Neural cell (in vitro differentiated cells): Measurements from ENCODE around the gene GMPR. TPM values are rescaled to one million over a fixed set of nuclear protein-coding genes. Genes with fewer than 3 reads are reported as not detected.
A peak's percentile ranks its signal among the peaks of the same experiment; 100 is the strongest.

Experiments
- H2AFZ ChIP-seq: fragments of 200-600, 300-800 bp; sonication (generic), shearing (Covaris generic); 2 replicates; pipeline ENCODE4 v1.6.0; 2014; ENCODE audit warnings: low read depth, mild to moderate bottlenecking, antibody characterized with exemption, low read length, moderate library complexity
- H3F3A ChIP-seq: fragments of 200-600 bp; shearing (Covaris generic); 2 replicates; pipeline ENCODE4 v1.6.1; 2016; ENCODE audit warnings: mild to moderate bottlenecking, moderate library complexity, mixed read lengths, antibody characterized with exemption, low read length; ENCODE audit not compliant: insufficient read depth, poor library complexity, severe bottlenecking
- H3K27ac ChIP-seq: fragments of 200-600, 300-800 bp; sonication (generic), shearing (Covaris generic); 2 replicates; pipeline ENCODE4 v1.5.1; 2014; ENCODE audit warnings: mild to moderate bottlenecking, low read length, moderate library complexity
- H3K27me3 ChIP-seq: fragments of 300-800, 200-600 bp; sonication (generic), shearing (Covaris generic); 2 replicates; pipeline ENCODE4 v1.6.0; 2014; ENCODE audit warnings: mild to moderate bottlenecking, low read depth, low read length, moderate library complexity; ENCODE audit not compliant: insufficient read depth
- H3K36me3 ChIP-seq: fragments of 300-800, 200-600 bp; sonication (generic), shearing (Covaris generic); 2 replicates; pipeline ENCODE4 v1.5.1; 2014; ENCODE audit warnings: mild to moderate bottlenecking, antibody characterized with exemption, low read length, moderate library complexity; ENCODE audit not compliant: insufficient read depth
- H3K4me2 ChIP-seq: fragments of 300-800, 200-600 bp; sonication (generic), shearing (Covaris generic); 2 replicates; pipeline ENCODE4 v1.6.0; 2014; ENCODE audit warnings: mild to moderate bottlenecking, low read length
- H3K4me3 ChIP-seq: fragments of 300-800, 200-600 bp; sonication (generic), shearing (Covaris generic); 2 replicates; pipeline ENCODE4 v1.5.1; 2014; ENCODE audit warnings: mild to moderate bottlenecking, low read length, moderate library complexity
- H3K79me2 ChIP-seq: fragments of 200-600 bp; shearing (Covaris generic); replicated peaks from 2 replicates; pipeline ENCODE4 v1.6.0; 2014; ENCODE audit warnings: mild to moderate bottlenecking, low read length, moderate library complexity; ENCODE audit not compliant: insufficient read depth
- H3K9ac ChIP-seq: fragments of 300-800, 200-600 bp; sonication (generic), shearing (Covaris generic); 2 replicates; pipeline ENCODE4 v1.6.1; 2016; ENCODE audit warnings: mild to moderate bottlenecking, low read length, mixed read lengths
- H3K9me2 ChIP-seq: fragments of 200-600 bp; shearing (Covaris generic); 2 replicates; pipeline ENCODE4 v1.6.1; 2016; ENCODE audit warnings: mild to moderate bottlenecking, low read length, mixed read lengths; ENCODE audit not compliant: insufficient read depth
- H3K9me3 ChIP-seq: fragments of 200-600, 300-800 bp; sonication (generic), shearing (Covaris generic); 2 replicates; pipeline ENCODE4 v1.6.1; 2016; ENCODE audit warnings: mild to moderate bottlenecking, mixed run types, low read length, moderate library complexity, mixed read lengths
- H4K20me1 ChIP-seq: fragments of 200-600 bp; shearing (Covaris generic); 2 replicates; pipeline ENCODE4 v1.6.1; 2016; ENCODE audit warnings: mild to moderate bottlenecking, mixed run types; ENCODE audit not compliant: insufficient read depth
- CTCF ChIP-seq: fragments of 450-650 bp; IDR thresholded peaks from 2 replicates; pipeline ENCODE4 v1.5.1; 2014; ENCODE audit warnings: antibody characterized with exemption, mild to moderate bottlenecking, moderate library complexity; ENCODE audit not compliant: poor library complexity, severe bottlenecking
- EP300 ChIP-seq: fragments of 450-650 bp; conservative IDR thresholded peaks from 2 replicates; pipeline ENCODE4 v1.6.1; 2014; ENCODE audit warnings: antibody characterized with exemption, mild to moderate bottlenecking, moderate library complexity; ENCODE audit not compliant: poor library complexity, severe bottlenecking
- EZH2 ChIP-seq: fragments of 200-600, 300-800 bp; shearing (Covaris generic), sonication (generic); IDR thresholded peaks from 2 replicates; pipeline ENCODE4 v1.6.1; 2014; ENCODE audit warnings: antibody characterized with exemption, low read length, borderline replicate concordance, mild to moderate bottlenecking; ENCODE audit not compliant: insufficient read depth, poor library complexity, severe bottlenecking
- MXI1 ChIP-seq: fragments of 450-650 bp; conservative IDR thresholded peaks from 2 replicates; pipeline ENCODE4 v1.6.1; 2014; ENCODE audit warnings: antibody characterized with exemption, mild to moderate bottlenecking; ENCODE audit not compliant: poor library complexity, severe bottlenecking
- POLR2AphosphoS5 ChIP-seq: IDR thresholded peaks from 2 replicates; pipeline ENCODE4 v1.6.1; 2012
- RAD21 ChIP-seq: fragments of 450-650 bp; conservative IDR thresholded peaks from 2 replicates; pipeline ENCODE4 v1.6.1; 2014; ENCODE audit warnings: antibody characterized with exemption, mild to moderate bottlenecking, moderate library complexity
- SMC3 ChIP-seq: fragments of 450-650 bp; conservative IDR thresholded peaks from 2 replicates; pipeline ENCODE4 v1.6.1; 2014; ENCODE audit warnings: antibody characterized with exemption, mild to moderate bottlenecking, moderate library complexity; ENCODE audit not compliant: poor library complexity
- TAF1 ChIP-seq: IDR thresholded peaks from 2 replicates; pipeline ENCODE4 v1.6.1; 2012; ENCODE audit warnings: low read depth
- polyA plus RNA-seq: library from polyadenylated mRNA; depleted of rRNA; stranded (reverse); fragments of >200 nt; gene quantifications from 2 replicates; pipeline ENCODE4 v1.2.3, GENCODE V29; 2014
- TF ChIP-seq, protein P1 (sequence below): IDR thresholded peaks from 2 replicates; pipeline ENCODE4 v1.6.1; 2012; ENCODE audit warnings: borderline replicate concordance

Gene GMPR
- polyA plus RNA-seq, 1 donor from 2014 or later, result not detected

- Histone ChIP-seq H3K79me2 (no peaks in the 10 kb centered on the region), H3K27ac (peak overlapping the region; percentile 89), H3F3A (peaks cover 2% of the 10 kb centered on the region), H3K9me2 (no peaks in the 10 kb centered on the region), H3K9me3 (peaks cover 3% of the 10 kb centered on the region), H3K9ac (no peak overlapping the region), H3K36me3 (peaks cover 9% of the 10 kb centered on the region), H4K20me1 (no peaks in the 10 kb centered on the region), H3K4me2 (no peak overlapping the region), H3K4me3 (no peak overlapping the region), H3K27me3 (no peaks in the 10 kb centered on the region), H2AFZ (no peak overlapping the region)
- TF ChIP-seq RAD21, result no peak
- no peak for TF ChIP-seq EP300
Measured at GRCh38 chr6:16324184-16324583, 85.8 kb downstream of the GMPR start.

GRCh38 chr6:16324606-16325225 lies 86.3 kb downstream of the GMPR start:
- no peak overlapping the region for H3K4me2 ChIP-seq

GRCh38 chr6:16326531-16326930 lies 88.1 kb downstream of the GMPR start:
- Histone ChIP-seq H3K27ac (no peak overlapping the region), H3K9me2 (no peaks in the 10 kb centered on the region), H3K36me3 (peaks cover 9% of the 10 kb centered on the region), H4K20me1 (no peaks in the 10 kb centered on the region), H3K9ac (no peak overlapping the region), H3K4me3 (no peak overlapping the region), H3K4me2 (no peak overlapping the region), H3K9me3 (peaks cover 3% of the 10 kb centered on the region), H3K79me2 (no peaks in the 10 kb centered on the region), H2AFZ (no peak overlapping the region), H3F3A (peaks cover 2% of the 10 kb centered on the region), H3K27me3 (no peaks in the 10 kb centered on the region)
- TF ChIP-seq RAD21 (no peak), MXI1 (no peak), TAF1 (no peak), EP300 (no peak), POLR2AphosphoS5 (no peak), CTCF (no peak), SMC3 (no peak), EZH2 (no peak)
- TF ChIP-seq, protein P1, sequence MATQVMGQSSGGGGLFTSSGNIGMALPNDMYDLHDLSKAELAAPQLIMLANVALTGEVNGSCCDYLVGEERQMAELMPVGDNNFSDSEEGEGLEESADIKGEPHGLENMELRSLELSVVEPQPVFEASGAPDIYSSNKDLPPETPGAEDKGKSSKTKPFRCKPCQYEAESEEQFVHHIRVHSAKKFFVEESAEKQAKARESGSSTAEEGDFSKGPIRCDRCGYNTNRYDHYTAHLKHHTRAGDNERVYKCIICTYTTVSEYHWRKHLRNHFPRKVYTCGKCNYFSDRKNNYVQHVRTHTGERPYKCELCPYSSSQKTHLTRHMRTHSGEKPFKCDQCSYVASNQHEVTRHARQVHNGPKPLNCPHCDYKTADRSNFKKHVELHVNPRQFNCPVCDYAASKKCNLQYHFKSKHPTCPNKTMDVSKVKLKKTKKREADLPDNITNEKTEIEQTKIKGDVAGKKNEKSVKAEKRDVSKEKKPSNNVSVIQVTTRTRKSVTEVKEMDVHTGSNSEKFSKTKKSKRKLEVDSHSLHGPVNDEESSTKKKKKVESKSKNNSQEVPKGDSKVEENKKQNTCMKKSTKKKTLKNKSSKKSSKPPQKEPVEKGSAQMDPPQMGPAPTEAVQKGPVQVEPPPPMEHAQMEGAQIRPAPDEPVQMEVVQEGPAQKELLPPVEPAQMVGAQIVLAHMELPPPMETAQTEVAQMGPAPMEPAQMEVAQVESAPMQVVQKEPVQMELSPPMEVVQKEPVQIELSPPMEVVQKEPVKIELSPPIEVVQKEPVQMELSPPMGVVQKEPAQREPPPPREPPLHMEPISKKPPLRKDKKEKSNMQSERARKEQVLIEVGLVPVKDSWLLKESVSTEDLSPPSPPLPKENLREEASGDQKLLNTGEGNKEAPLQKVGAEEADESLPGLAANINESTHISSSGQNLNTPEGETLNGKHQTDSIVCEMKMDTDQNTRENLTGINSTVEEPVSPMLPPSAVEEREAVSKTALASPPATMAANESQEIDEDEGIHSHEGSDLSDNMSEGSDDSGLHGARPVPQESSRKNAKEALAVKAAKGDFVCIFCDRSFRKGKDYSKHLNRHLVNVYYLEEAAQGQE, result no peak

More at GRCh38 chr6:16324606-16325225, 86.3 kb downstream of the GMPR start:
- Histone ChIP-seq H3F3A (peaks cover 2% of the 10 kb centered on the region), H3K9me2 (no peaks in the 10 kb centered on the region), H3K4me3 (no peak overlapping the region), H3K27ac (no peak overlapping the region), H3K36me3 (peaks cover 9% of the 10 kb centered on the region), H3K9me3 (peaks cover 3% of the 10 kb centered on the region), H3K79me2 (no peaks in the 10 kb centered on the region), H3K27me3 (no peaks in the 10 kb centered on the region), H2AFZ (no peak overlapping the region), H3K9ac (no peak overlapping the region), H4K20me1 (no peaks in the 10 kb centered on the region)
- TF ChIP-seq, protein P1, result no peak
- TF ChIP-seq EZH2, result no peak
